GM12801 (cell line): ENCODE results near the gene RNF217.

Experiments used
- CTCF ChIP-seq: IDR thresholded peaks from one replicate; pipeline ENCODE4 v1.5.1; 2011; ENCODE audit warnings: control low read depth; ENCODE audit not compliant: insufficient read length; ENCODE audit errors: extremely low read depth

Gene RNF217

DNA sequence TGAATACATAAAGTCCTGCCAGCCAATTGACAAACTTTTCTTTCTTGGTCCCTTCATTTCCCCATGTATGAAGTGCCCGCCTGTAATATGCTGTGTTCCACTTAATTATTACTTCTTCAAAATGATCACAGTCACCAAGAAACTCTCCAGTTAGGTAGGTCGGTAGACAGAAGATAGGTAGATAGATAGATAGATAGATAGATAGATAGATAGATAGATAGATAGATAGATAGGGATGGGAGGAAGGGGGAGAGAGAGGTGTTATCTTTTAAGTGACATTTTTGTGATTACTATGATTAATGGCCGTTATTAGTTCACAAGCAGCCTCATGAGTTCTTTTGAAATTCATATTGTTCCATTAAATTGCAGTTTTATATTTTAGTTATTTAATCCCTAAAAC, 111.9 kb downstream of the RNF217 start:
- no peak for TF ChIP-seq CTCF

- no peak for TF ChIP-seq CTCF
Measured at GRCh38 chr6:125075741-125076481, 113.7 kb downstream of the RNF217 start.

DNA sequence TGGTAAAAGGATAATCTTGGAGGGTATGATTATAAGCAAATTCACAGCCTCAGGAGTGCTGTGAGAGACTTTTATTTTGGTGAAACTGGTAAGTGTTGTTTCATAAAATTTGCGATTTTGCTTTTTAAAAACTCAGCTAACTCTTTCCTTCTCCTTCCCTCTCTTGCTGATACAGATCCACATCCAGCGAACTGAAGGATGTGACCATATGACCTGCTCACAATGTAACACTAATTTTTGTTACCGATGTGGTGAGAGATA, 114.2 kb downstream of the RNF217 start:
- TF ChIP-seq CTCF, result no peak

GRCh38 chr6:125077453-125077852, 115.2 kb downstream of the RNF217 start:
- TF ChIP-seq CTCF, result no peak

DNA sequence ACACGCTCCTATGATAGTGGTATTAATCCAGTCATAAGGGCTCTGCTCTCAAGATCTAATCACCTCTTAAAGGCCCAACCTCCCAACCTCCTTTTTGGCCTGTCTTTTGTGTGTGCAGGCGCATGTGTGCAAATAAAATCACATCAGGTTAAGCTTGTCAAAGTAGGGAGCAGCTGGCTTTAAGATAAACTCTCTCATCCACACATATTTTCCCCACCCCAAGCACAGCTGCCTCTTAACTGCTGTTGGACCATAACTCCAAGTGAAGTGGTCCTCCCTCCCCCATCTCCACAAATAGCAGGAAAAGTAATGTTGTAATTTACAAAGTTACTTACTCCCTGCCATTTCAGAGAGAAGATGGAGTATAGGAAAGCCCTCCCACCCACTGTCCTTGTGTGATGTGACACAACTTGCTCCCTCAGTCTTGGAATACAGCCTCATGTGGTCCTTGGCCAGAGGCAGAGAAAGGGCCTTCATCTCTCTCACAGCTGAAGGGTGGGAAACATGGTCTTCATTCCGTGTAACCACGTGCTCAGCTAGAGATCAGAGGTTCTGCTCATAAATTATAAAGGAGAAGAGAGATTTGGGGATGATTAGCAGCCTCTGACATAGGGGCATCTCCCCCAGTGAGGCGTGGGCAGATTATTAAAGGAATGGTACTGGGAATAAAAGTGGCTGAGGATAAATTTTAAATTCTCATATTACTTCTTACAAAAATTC, 116.5 kb downstream of the RNF217 start:
- no peak for TF ChIP-seq CTCF

DNA sequence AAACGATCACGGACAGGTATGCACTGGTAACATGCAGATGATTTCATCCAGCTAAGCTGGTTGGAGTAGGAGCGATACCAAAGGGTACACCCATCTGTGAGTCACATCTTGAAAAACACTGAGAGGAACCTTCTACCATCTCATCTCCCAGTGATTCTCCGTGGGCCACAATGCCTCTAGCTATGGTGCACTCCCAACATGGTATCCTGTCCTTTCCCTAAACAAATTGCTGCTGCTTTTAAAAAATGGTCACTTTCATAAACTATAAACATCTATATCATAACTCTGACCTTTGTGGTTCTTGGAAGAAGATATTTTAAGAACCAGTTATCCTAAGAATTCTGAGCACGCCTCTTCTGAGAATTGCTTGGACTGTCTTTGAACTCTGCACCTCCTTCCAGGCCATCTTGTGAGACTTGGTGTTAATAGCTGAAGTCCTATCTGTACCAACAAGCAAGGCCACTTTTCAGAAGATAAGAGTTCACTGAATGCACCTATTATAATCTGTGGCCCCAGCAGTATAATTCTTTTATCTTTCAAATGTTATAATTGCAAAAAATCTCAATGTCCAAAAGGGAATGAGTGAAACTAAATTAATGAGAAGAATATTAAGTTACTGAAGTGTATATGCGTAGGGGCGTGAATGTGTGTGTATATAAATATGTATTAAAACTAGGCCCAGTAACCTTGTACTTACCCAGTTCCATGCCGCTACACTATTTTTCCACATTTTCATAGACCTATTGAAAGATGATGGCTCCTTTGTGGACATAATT, 120.9 kb downstream of the RNF217 start:
- no peak for TF ChIP-seq CTCF

DNA sequence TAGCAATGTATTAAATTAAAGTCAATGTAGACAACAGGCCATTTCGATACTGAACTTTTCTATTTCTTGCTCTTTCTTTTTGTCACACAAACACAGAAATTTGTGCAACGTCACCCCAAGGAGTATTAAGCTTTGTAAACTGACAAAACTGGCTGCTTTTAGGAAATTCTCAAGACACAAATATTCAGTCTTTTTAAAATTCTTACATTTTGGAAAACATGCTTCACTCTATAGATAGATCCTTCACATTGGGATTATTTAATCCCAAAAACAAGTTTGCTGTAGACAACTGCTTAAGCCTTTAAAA, 121.4 kb downstream of the RNF217 start:
- no peak for TF ChIP-seq CTCF
